Upper lobe of left lung (tissue), 6 donors: ENCODE measurements around the gene WDR81. TPM values are rescaled to one million over a fixed set of nuclear protein-coding genes. Genes with fewer than 3 reads are reported as not detected.
A peak's percentile ranks its signal among the peaks of the same experiment; 100 is the strongest.

ENCODE experiments used
- ATAC-seq, 2 donors: fragments of 200-7000 bp; cut with Tn5 transposase; one replicate each; pipeline ENCODE4 v1.9.1; 2022; ENCODE audit warnings: mild to moderate bottlenecking in 2 of 2, moderate library complexity in 2 of 2; ENCODE audit not compliant: low FRiP score in 2 of 2
- DNase-seq, 2 donors: peaks; one replicate each; pipeline ENCODE4 v3.0.0-alpha.2; 2019 to 2020
- H3K27ac ChIP-seq, 4 donors: fragments of 200-600 bp; sonication (generic); one replicate each; pipeline ENCODE4 v1.5.1; 2016 to 2019
- H3K27me3 ChIP-seq, 4 donors: fragments of 200-600 bp; sonication (generic); one replicate each; pipeline ENCODE4 v1.5.1; 2017 to 2019
- H3K36me3 ChIP-seq, 4 donors: fragments of 200-600 bp; sonication (generic); one replicate each; pipeline ENCODE4 v1.5.1; 2016 to 2019
- H3K4me1 ChIP-seq, 4 donors: fragments of 200-600 bp; sonication (generic); one replicate each; pipeline ENCODE4 v1.5.1; 2018 to 2019
- H3K4me3 ChIP-seq, 4 donors: fragments of 200-600 bp; sonication (generic); one replicate each; pipeline ENCODE4 v1.5.1; 2017 to 2019; ENCODE audit warnings: mild to moderate bottlenecking in 2 of 4, moderate library complexity in 1 of 4
- H3K9me3 ChIP-seq, 4 donors: fragments of 200-600 bp; sonication (generic); one replicate each; pipeline ENCODE4 v1.5.1; 2018 to 2019
- CTCF ChIP-seq, 6 experiments: fragments of 450-650 bp in 4 of 6; fragments of 200-600 bp in 2 of 6; sonication (generic) in 2 of 6; IDR thresholded peaks; one replicate each; pipeline ENCODE4 v1.5.1; 2016 to 2019; ENCODE audit warnings: antibody characterized with exemption in 6 of 6
- EP300 ChIP-seq, 4 donors: sonication (generic); formaldehyde crosslinking; IDR thresholded peaks; one replicate each; pipeline ENCODE4 v1.5.1; 2017; ENCODE audit warnings: antibody characterized with exemption in 4 of 4, control low read depth in 2 of 4
- POLR2A ChIP-seq, 4 donors: fragments of 450-650 bp; IDR thresholded peaks; one replicate each; pipeline ENCODE4 v1.5.1; 2016 to 2017; ENCODE audit warnings: antibody characterized with exemption in 4 of 4, mild to moderate bottlenecking in 2 of 4
- POLR2AphosphoS5 ChIP-seq, 2 donors: sonication (generic); formaldehyde crosslinking; IDR thresholded peaks; one replicate each; pipeline ENCODE4 v1.5.1; 2017; ENCODE audit warnings: antibody characterized with exemption in 2 of 2
- WGBS, 2 donors: methylation state at CpG; one replicate each; pipeline ENCODE4 v1.1.5; 2017 to 2018; 5-methylcytosine and 5-hydroxymethylcytosine counted together
- total RNA-seq, 6 donors: library from RNA; depleted of rRNA in 4 of 6; stranded (reverse); fragments of >200 nt in 4 of 6; gene quantifications; one replicate each; pipeline versions ENCODE4 v1.1.0 to v1.2.1, GENCODE V29; 2016 to 2021
- donor health status: DM: no; HTN: no; CAD: no; lungs with moderate emphysema.
- donor health status: DM: no; HTN: yes; CAD: no; lungs with severe emphysema.

The WDR81 gene
- total RNA-seq, 6 donors from 2014 or later: 47.4 to 162 (median 60.8) TPM

DNA sequence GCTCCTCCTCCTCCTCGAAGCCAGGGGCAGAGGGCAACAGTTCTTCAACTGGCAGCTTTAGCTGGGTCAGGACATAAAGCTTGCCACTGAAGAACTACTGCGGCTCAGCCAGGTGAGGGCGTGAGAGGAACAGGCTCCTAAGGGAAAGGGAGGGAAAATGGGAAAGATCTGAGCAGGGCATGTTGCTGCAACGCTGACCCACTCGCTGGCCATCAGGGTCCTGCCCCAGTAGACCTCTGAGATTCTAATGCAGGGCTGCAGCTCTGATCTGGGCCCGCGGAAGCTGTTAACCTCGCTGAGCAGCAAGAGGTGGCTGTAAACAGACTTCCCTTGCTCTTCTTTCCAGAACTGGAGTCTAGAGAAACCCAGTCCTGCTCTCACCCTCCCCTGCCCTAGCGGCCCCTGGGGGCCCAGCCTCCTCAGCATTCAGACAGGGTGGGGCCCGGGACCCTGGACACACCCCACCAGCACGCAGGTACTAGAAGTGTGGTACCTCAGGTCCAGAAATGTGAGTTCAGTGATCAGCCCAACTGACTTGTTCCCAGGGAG is 10.6 kb upstream of the WDR81 start:
- peaks cover 4 to 32% (median 19%) of the 10 kb centered on the region in 4 donors for H3K36me3 ChIP-seq
- peak overlapping the region; percentile 43 to 95 (median 72) for H3K4me3 ChIP-seq
- H3K27ac ChIP-seq: peak overlapping the region; percentile 81 to 100 (median 96)
- H3K4me1 ChIP-seq: peaks cover 55 to 71% (median 61%) of the 10 kb centered on the region in 4 donors
- TF ChIP-seq CTCF (IDR thresholded peaks at IDR 0.05): peak in 2 of 6 experiments; percentile 33 to 35
- no peak for TF ChIP-seq EP300 (IDR thresholded peaks at IDR 0.05)
- no peak for TF ChIP-seq POLR2A (IDR thresholded peaks at IDR 0.05)
- TF ChIP-seq POLR2AphosphoS5 (IDR thresholded peaks at IDR 0.05): no peak
- ATAC-seq: no peak
- DNase-seq: peak in 1 of 2 donors; percentile 56
- no peaks in the 10 kb centered on the region for H3K27me3 ChIP-seq
- 13 to 15% methylated on average over 11 of the region's 11 CpGs for WGBS, 2 donors
- H3K9me3 ChIP-seq: no peaks in the 10 kb centered on the region

DNA sequence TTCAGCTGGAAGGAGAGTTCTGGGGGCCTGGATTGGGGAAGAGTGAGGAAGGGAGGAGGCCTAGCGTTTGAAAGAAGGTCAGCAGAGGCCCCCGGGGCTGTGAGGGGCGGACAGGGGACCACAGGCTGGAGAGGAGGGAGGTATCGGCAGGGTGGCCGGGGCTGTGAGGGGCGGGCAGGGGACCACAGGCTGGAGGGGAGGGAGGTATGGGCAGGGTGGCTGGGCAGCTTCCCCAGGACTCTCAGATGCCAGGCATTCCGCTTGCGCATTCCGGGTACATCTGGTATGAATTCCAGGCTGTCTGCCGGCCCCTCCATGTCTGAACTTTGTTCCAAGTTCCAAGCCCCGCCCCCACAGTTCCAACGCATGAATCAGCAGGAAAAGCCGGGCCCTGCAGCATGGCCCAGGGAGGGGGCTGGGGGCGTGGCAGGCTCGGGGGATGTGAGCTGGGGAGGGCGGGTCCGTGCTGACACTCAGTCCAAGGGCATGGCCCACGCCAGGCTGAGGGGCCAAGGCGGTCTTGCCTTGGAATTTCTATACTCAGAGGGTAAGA is 10.0 kb upstream of the WDR81 start:
- 2 to 3% methylated on average over 9 to 12 of the region's 19 CpGs for WGBS, 2 donors
- Histone ChIP-seq H3K27me3 (no peaks in the 10 kb centered on the region), H3K27ac (peak overlapping the region; percentile 95 to 100 (median 98)), H3K36me3 (peaks cover 4 to 32% (median 19%) of the 10 kb centered on the region in 4 donors), H3K4me3 (peak overlapping the region; percentile 68 to 98 (median 85)), H3K9me3 (no peaks in the 10 kb centered on the region), H3K4me1 (peaks cover 49 to 65% (median 58%) of the 10 kb centered on the region in 4 donors)
- DNase-seq (peak; percentile 95 to 98), ATAC-seq (peak; percentile 61 to 65)
- TF ChIP-seq CTCF (IDR thresholded peaks at IDR 0.05) (peak in 1 of 6 experiments; percentile 1), POLR2A (IDR thresholded peaks at IDR 0.05) (no peak), EP300 (IDR thresholded peaks at IDR 0.05) (no peak), POLR2AphosphoS5 (IDR thresholded peaks at IDR 0.05) (peak; percentile 70 to 73)

GRCh38 chr17:1714980-1715802 is 9.3 kb upstream of the WDR81 start:
- ATAC-seq (peak; percentile 67 to 69), DNase-seq (peak; percentile 91 to 92)
- TF ChIP-seq EP300 (IDR thresholded peaks at IDR 0.05) (no peak), POLR2AphosphoS5 (IDR thresholded peaks at IDR 0.05) (peak; percentile 67 to 82), POLR2A (IDR thresholded peaks at IDR 0.05) (peak; percentile 23 to 80 (median 59)), CTCF (IDR thresholded peaks at IDR 0.05) (no peak)
- Histone ChIP-seq H3K4me1 (peaks cover 46 to 59% (median 55%) of the 10 kb centered on the region in 4 donors), H3K36me3 (peaks cover 4 to 32% (median 19%) of the 10 kb centered on the region in 4 donors), H3K4me3 (peak overlapping the region; percentile 68 to 98 (median 85)), H3K27me3 (no peaks in the 10 kb centered on the region), H3K27ac (peak overlapping the region; percentile 95 to 100 (median 98)), H3K9me3 (no peaks in the 10 kb centered on the region)
- 0 to 2% methylated on average over 9 to 14 of the region's 32 CpGs for WGBS, 2 donors

- ATAC-seq (no peak), DNase-seq (no peak)
- Histone ChIP-seq H3K4me3 (peak overlapping the region; percentile 68 to 98 (median 85)), H3K36me3 (peaks cover 4 to 32% (median 19%) of the 10 kb centered on the region in 4 donors), H3K27me3 (no peaks in the 10 kb centered on the region), H3K4me1 (peaks cover 45 to 60% (median 54%) of the 10 kb centered on the region in 4 donors), H3K9me3 (no peaks in the 10 kb centered on the region), H3K27ac (peak overlapping the region; percentile 95 to 100 (median 98))
- TF ChIP-seq POLR2A (IDR thresholded peaks at IDR 0.05): no peak
- no peak for TF ChIP-seq POLR2AphosphoS5 (IDR thresholded peaks at IDR 0.05)
- WGBS, 2 donors: 0 to 2% methylated on average over 2 to 13 of the region's 23 CpGs
These were observed 8.8 kb upstream of the WDR81 start for GRCh38 chr17:1715803-1716075.
